Left renal pelvis (tissue), 4 donors: ENCODE data around the gene RABGAP1L. TPM values are rescaled to one million over a fixed set of nuclear protein-coding genes. Genes with fewer than 3 reads are reported as not detected.
"Not testable (repeated sequence)": the region's sequence is repeated elsewhere in the genome, so short reads cannot be mapped to it uniquely, and the experiment has no call there.

Experiments
- DNase-seq, 4 donors: peaks; one replicate each; pipeline ENCODE4 v3.0.0-alpha.2; 2013; ENCODE audit warnings: low read depth in 4 of 4, low spot score in 3 of 4
- polyA plus RNA-seq, 4 donors: library from polyadenylated mRNA; unstranded; fragments of 120-200 nt; gene quantifications; one replicate each; pipeline ENCODE4 v1.2.1, GENCODE V29; 2013; ENCODE audit not compliant: insufficient read length in 4 of 4

Gene RABGAP1L
- polyA plus RNA-seq, 4 donors = 23.9 to 32.5 (median 28.4) TPM

GRCh38 chr1:174696026-174696821, 536.9 kb downstream of the RABGAP1L start:
- DNase-seq = no peak

GRCh38 chr1:174700314-174700713, 541.0 kb downstream of the RABGAP1L start:
- no peak for DNase-seq

GRCh38 chr1:174700775-174701174, 541.5 kb downstream of the RABGAP1L start:
- no peak for DNase-seq

GRCh38 chr1:174701565-174701964, 542.2 kb downstream of the RABGAP1L start:
- DNase-seq = no peak

- peak in 1 of 4 donors; percentile 11 for DNase-seq
Observed at GRCh38 chr1:174702011-174702410, 542.7 kb downstream of the RABGAP1L start.

GRCh38 chr1:174703309-174703708, 544.0 kb downstream of the RABGAP1L start:
- no peak for DNase-seq

GRCh38 chr1:174704300-174704699, 545.0 kb downstream of the RABGAP1L start:
- no peak for DNase-seq

- DNase-seq = no peak
Observed at GRCh38 chr1:174710868-174711845, 551.8 kb downstream of the RABGAP1L start.

GRCh38 chr1:174711848-174712247, 552.5 kb downstream of the RABGAP1L start:
- not testable (repeated sequence) for DNase-seq

- no peak for DNase-seq
Observed at GRCh38 chr1:174712541-174712940, 553.2 kb downstream of the RABGAP1L start.

GRCh38 chr1:174713796-174714195, 554.5 kb downstream of the RABGAP1L start:
- no peak for DNase-seq

GRCh38 chr1:174719194-174719593, 559.9 kb downstream of the RABGAP1L start:
- no peak for DNase-seq

GRCh38 chr1:174720618-174721017, 561.3 kb downstream of the RABGAP1L start:
- no peak for DNase-seq

GRCh38 chr1:174721246-174721645, 561.9 kb downstream of the RABGAP1L start:
- DNase-seq = no peak

GRCh38 chr1:174723816-174724215, 564.5 kb downstream of the RABGAP1L start:
- DNase-seq = no peak

- DNase-seq = no peak
Observed at GRCh38 chr1:174724219-174724618, 564.9 kb downstream of the RABGAP1L start.

- DNase-seq = no peak
Observed at GRCh38 chr1:174726167-174726879, 567.0 kb downstream of the RABGAP1L start.

- DNase-seq = no peak
Observed at GRCh38 chr1:174726880-174727585, 567.7 kb downstream of the RABGAP1L start.

- no peak for DNase-seq
Observed at GRCh38 chr1:174734270-174734669, 575.0 kb downstream of the RABGAP1L start.

GRCh38 chr1:174736831-174737230, 577.5 kb downstream of the RABGAP1L start:
- no peak for DNase-seq
